ENCODE measurements around the gene FSD1L.

GRCh38 chr9:105406369-105406768, 41.5 kb upstream of the FSD1L start:
- no peak for TF ChIP-seq CTCF (IDR thresholded peaks at IDR 0.05 in 4 of 5, conservative IDR thresholded peaks at IDR 0.05 in 1 of 5)
- no peak for TF ChIP-seq POLR2A (IDR thresholded peaks at IDR 0.05)
